HepG2 (cell line): ENCODE data around the gene PCBP1.

ENCODE experiments used
- CHCHD3 ChIP-seq: sonication (generic); formaldehyde crosslinking; IDR thresholded peaks from 2 replicates; pipeline ENCODE4 v1.8.0; 2022; ENCODE audit warnings: mild to moderate bottlenecking, missing genetic modification reagents, moderate library complexity
- CTCF ChIP-seq: sonication (generic); formaldehyde crosslinking; IDR thresholded peaks from 2 replicates; pipeline ENCODE4 v1.5.0; 2020; ENCODE audit warnings: mild to moderate bottlenecking, missing genetic modification reagents, moderate library complexity
- EP300 ChIP-seq, 3 experiments: sonication (generic) in 1 of 3; formaldehyde crosslinking in 1 of 3; IDR thresholded peaks; 2 replicates each; pipeline versions ENCODE4 v1.5.1 to v1.6.1; 2011 to 2020; ENCODE audit warnings: low read depth in 2 of 3, low read length in 2 of 3, borderline replicate concordance in 1 of 3, improper control_type of control experiment in 1 of 3, mild to moderate bottlenecking in 1 of 3, missing genetic modification reagents in 1 of 3, moderate library complexity in 1 of 3
- JUN ChIP-seq: sonication (generic); formaldehyde crosslinking; IDR thresholded peaks from 2 replicates; pipeline ENCODE4 v1.4.0; 2020; ENCODE audit warnings: mild to moderate bottlenecking, missing genetic modification reagents
- NR3C1 ChIP-seq: sonication (generic); formaldehyde crosslinking; IDR thresholded peaks from 2 replicates; pipeline ENCODE4 v1.4.0; 2020; ENCODE audit warnings: missing genetic modification reagents
- PLRG1 ChIP-seq: fragments of 450-650 bp; conservative IDR thresholded peaks from 2 replicates; pipeline ENCODE4 v1.6.1; 2016
- PRDM15 ChIP-seq: sonication (generic); formaldehyde crosslinking; IDR thresholded peaks from 2 replicates; pipeline ENCODE4 v1.4.0; 2020; ENCODE audit warnings: missing genetic modification reagents
- RXRA ChIP-seq: sonication (generic); formaldehyde crosslinking; IDR thresholded peaks from 2 replicates; pipeline ENCODE4 v1.5.1; 2020; ENCODE audit warnings: missing genetic modification reagents
- TCF12 ChIP-seq, 2 experiments: fragments of 450-650 bp in 1 of 2; sonication (generic) in 1 of 2; formaldehyde crosslinking in 1 of 2; IDR thresholded peaks; 2 replicates each; pipeline versions ENCODE4 v1.6.1 to v1.8.0; 2017 to 2022; ENCODE audit warnings: antibody characterized with exemption in 1 of 2, mild to moderate bottlenecking in 1 of 2, missing genetic modification reagents in 1 of 2, moderate library complexity in 1 of 2
- ZBTB26 ChIP-seq: IDR thresholded peaks from 2 replicates; pipeline ENCODE4 v1.6.1; 2016; ENCODE audit warnings: missing compliant biosample characterization, missing genetic modification reagents, borderline replicate concordance
- ZFP36 ChIP-seq: fragments of 150-350 bp; IDR thresholded peaks from 2 replicates; pipeline ENCODE4 v1.6.1; 2018; ENCODE audit warnings: borderline replicate concordance, low read length, low read depth; ENCODE audit not compliant: partially characterized antibody

GRCh38 chr2:70045405-70045804 lies 41.9 kb upstream of the PCBP1 start:
- TF ChIP-seq CHCHD3 (CRISPR knock-in tag) (no peak), RXRA (CRISPR knock-in tag) (no peak), ZBTB26 (CRISPR knock-in tag) (no peak), NR3C1 (CRISPR knock-in tag) (no peak), JUN (CRISPR knock-in tag) (no peak), PRDM15 (CRISPR knock-in tag) (no peak), CTCF (no peak), EP300 (IDR thresholded peaks at IDR 0.05; ENCODE audit: low read depth in 2 of 2, low read length in 2 of 2) (no peak), EP300 (CRISPR knock-in tag; IDR thresholded peaks at IDR 0.05; ENCODE audit: borderline replicate concordance) (no peak), ZFP36 (no peak), PLRG1 (no peak), TCF12 (IDR thresholded peaks at IDR 0.05) (no peak), TCF12 (CRISPR knock-in tag; IDR thresholded peaks at IDR 0.05) (no peak)
